Measurements from ENCODE around the gene WDR1.

Gene WDR1

GRCh38 chr4:10050261-10050661 is 66.3 kb downstream of the WDR1 start:
- Mint-ChIP-seq H3K27me3 (ENCODE audit: low read depth) (peaks cover 11% of the 10 kb centered on the region), H3K27ac (peak overlapping the region in 1 of 3 experiments; percentile 35), H3K4me3 (no peak overlapping the region), H3K4me1 (peaks cover 37% of the 10 kb centered on the region), H3K9me3 (no peaks in the 10 kb centered on the region), H3K36me3 (ENCODE audit: low read depth) (no peaks in the 10 kb centered on the region)
- TF ChIP-seq CTCF (IDR thresholded peaks at IDR 0.05; ENCODE audit: unreplicated experiment in 3 of 3) = no peak

GRCh38 chr4:10048941-10049697 is 67.5 kb downstream of the WDR1 start:
- Mint-ChIP-seq H3K4me1 (peaks cover 29% of the 10 kb centered on the region), H3K36me3 (ENCODE audit: low read depth) (no peaks in the 10 kb centered on the region), H3K27me3 (ENCODE audit: low read depth) (peaks cover 9% of the 10 kb centered on the region), H3K4me3 (no peak overlapping the region), H3K9me3 (no peaks in the 10 kb centered on the region), H3K27ac (no peak overlapping the region)
- TF ChIP-seq CTCF (IDR thresholded peaks at IDR 0.05; ENCODE audit: unreplicated experiment in 3 of 3) = no peak

GRCh38 chr4:10047967-10048366 is 68.6 kb downstream of the WDR1 start:
- Mint-ChIP-seq H3K4me1 (peaks cover 27% of the 10 kb centered on the region), H3K27me3 (ENCODE audit: low read depth) (peaks cover 3% of the 10 kb centered on the region), H3K36me3 (ENCODE audit: low read depth) (no peaks in the 10 kb centered on the region), H3K27ac (no peak overlapping the region), H3K9me3 (no peaks in the 10 kb centered on the region), H3K4me3 (no peak overlapping the region)
- no peak for TF ChIP-seq CTCF (IDR thresholded peaks at IDR 0.05; ENCODE audit: unreplicated experiment in 3 of 3)

- no peak overlapping the region for H3K4me3 Mint-ChIP-seq
- H3K36me3 Mint-ChIP-seq (ENCODE audit: low read depth) = peaks cover 5% of the 10 kb centered on the region
- peaks cover under 1% of the 10 kb centered on the region for H3K27me3 Mint-ChIP-seq (ENCODE audit: low read depth)
- peaks cover 8% of the 10 kb centered on the region for H3K9me3 Mint-ChIP-seq
- TF ChIP-seq CTCF (IDR thresholded peaks at IDR 0.05; ENCODE audit: unreplicated experiment in 3 of 3) = no peak
- H3K4me1 Mint-ChIP-seq = peaks cover 17% of the 10 kb centered on the region
- H3K27ac Mint-ChIP-seq = no peak overlapping the region
These were observed 70.1 kb downstream of the WDR1 start for GRCh38 chr4:10046471-10046870.

- H3K9me3 Mint-ChIP-seq = peaks cover 8% of the 10 kb centered on the region
- H3K4me3 Mint-ChIP-seq = no peak overlapping the region
- H3K27me3 Mint-ChIP-seq (ENCODE audit: low read depth) = no peaks in the 10 kb centered on the region
- peak overlapping the region; percentile 54 to 73 (median 57) for H3K27ac Mint-ChIP-seq
- peaks cover 5% of the 10 kb centered on the region for H3K36me3 Mint-ChIP-seq (ENCODE audit: low read depth)
- H3K4me1 Mint-ChIP-seq = peaks cover 17% of the 10 kb centered on the region
- TF ChIP-seq CTCF (IDR thresholded peaks at IDR 0.05; ENCODE audit: unreplicated experiment in 3 of 3) = no peak
These were observed 71.1 kb downstream of the WDR1 start for GRCh38 chr4:10045481-10045880.

- Mint-ChIP-seq H3K4me1 (peaks cover 19% of the 10 kb centered on the region), H3K27me3 (ENCODE audit: low read depth) (no peaks in the 10 kb centered on the region), H3K36me3 (ENCODE audit: low read depth) (peaks cover 5% of the 10 kb centered on the region), H3K9me3 (peaks cover 8% of the 10 kb centered on the region), H3K4me3 (no peak overlapping the region), H3K27ac (peak overlapping the region in 1 of 3 experiments; percentile 10)
- no peak for TF ChIP-seq CTCF (IDR thresholded peaks at IDR 0.05; ENCODE audit: unreplicated experiment in 3 of 3)
These were observed 75.6 kb downstream of the WDR1 start for GRCh38 chr4:10041036-10041435.
